ENCODE measurements around the gene SLC22A16.

SLC22A16 gene

DNA sequence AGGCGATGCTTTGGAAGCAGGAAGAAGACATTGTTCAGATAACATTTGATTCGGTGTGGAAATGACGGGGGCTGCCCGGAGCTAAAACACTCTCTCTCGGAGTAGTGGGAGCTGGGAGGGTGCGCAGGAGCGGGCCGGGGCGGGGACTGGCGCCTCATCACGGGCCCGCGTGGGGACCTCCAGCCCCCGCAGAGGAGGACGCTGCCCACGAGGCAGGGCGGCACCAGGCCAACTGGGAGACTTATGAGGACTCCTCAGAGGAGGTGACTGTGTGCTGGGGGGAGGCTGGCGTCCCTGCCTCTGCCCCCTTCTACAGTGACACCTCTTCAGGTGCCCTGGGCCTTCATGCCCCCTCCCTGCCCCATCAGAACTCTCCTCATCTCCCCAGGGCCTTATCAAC lies 76.2 kb downstream of the SLC22A16 start:
- no peak for DNase-seq

DNA sequence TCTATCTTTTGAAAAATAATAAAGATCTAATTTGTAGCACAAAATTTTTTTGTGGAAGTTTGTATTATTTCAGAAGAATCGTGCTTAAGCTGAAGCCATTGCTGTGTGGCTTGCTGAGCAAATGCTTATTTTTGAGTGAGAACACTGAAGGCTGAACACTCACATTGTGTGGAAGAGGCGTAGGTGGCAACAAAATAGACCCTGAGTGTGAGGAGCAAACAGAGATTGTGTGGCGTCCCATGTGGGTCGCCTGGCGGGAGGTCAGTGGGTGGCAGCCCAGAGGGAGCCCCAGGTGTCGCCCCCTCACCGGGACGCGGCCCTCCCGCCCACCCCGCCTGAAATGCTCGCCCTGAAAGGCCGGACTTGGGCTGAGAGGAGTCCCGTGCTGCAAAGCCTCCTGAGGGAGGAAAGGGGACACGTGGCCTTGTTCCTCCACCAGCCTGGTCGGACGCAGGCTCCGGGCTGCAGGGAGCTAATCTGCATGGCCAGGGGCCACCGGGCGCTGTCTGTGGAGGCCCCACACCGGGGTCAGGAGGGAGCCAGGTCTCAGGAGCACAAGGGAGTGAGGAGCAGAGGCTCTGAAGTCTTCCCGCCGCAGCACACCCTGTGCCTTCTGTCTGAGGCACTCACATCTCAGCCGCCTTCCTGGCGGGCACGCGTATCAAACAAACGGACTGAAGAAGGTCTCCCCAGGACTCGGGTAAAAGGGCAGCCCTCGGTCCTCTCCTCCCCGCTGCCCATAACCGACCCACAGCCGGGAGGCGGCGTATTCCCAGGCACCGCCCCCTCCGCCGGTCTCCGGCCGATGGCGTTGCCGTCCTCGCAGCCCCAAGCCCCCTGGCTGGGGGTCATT lies 77.0 kb downstream of the SLC22A16 start:
- DNase-seq, result peak; percentile 32 to 43

DNA sequence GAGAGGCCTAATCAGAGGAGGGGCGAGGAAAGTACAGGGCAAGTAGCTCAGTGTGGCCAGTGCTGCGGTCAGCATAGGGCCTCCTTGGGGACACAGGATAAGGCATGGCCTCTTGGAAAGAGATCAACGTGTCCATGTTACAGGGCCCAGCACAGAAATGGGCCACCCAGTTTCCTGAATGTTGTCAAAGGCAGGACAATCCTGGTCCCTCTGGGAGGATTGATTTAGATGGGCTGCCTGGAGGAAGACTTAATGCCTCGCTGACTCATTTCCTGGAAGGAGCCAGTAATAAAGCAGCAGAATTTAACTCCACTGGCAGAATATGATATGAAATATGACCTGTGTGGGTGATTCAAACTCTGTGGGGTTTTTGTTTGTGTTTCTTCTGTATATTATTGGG lies 77.6 kb downstream of the SLC22A16 start:
- DNase-seq, result no peak

DNA sequence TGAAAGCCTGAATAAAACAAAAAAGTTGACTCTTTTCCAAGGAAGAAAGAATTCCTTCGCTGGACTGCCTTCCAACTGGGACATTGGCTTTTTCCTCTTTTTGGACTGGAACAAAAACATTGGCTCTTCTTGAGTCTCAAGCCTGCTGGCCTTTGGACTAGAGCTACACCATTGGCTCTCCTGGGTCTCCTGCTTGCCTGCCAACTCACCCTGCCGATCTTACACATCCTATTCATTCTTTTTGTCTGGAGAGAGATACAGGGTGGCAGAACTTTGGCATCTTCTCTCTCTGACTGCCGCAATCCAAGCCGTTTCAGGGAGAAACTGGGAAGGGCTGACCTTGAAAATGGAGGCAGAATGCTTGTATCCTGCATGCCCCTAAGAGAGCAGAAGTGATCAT lies 81.2 kb downstream of the SLC22A16 start:
- DNase-seq, result no peak

DNA sequence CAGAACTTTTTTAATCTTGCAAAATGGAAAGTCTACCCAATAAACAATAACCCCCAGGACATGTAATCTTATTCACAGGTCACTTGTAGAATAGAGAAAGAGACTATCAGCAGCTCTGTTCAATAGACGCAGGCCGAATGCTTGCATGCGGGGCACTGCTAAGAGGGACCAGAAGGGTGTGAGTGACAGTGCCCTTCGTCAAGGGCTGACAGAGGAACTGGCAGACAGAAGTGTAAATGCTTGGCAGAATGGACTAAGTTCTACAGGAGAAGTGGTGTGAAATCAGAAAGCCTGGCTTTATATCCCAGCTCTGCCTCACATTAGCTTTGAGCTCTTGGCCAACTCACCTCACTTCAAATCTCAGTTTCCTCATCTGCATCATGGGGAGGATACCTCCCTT lies 82.0 kb downstream of the SLC22A16 start:
- no peak for DNase-seq

DNA sequence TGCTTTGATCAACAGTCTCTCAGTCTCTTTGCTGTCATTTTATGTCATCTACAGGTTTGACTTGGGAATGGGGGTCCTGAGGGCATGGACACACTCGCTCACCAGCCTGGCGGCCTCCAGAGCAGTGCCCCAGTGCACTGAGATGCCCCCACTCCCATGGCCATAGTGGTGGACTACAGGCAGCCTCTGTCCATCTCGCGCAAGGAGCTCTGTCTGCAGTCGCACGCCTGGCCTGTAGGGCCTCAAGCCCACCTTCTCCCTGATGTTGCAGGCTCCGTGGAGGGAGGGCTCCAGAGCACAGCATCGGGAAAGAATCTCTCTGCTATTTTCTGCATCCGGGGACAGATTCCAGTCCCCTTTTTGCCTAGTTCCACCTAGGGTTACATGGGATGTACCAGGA lies 83.7 kb downstream of the SLC22A16 start:
- DNase-seq, result no peak

DNA sequence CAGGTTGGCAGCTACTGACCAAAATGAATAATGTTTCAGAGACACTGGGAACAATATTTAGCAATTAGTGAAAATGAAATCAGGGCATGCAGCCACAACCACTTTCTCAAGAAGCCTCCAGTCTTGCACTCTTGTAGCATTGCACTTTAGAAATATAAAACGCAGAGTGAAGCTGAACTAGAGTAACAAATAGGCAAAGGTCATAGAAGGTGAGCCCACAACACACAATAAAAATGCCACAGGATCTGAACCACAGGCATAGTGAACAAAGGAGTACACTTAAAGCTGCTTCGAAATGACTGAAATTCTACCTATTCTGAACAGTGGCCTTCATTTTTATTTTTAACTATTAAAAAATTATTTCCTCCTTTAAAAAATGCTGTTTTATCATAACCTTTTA lies 86.0 kb downstream of the SLC22A16 start:
- no peak for DNase-seq

DNA sequence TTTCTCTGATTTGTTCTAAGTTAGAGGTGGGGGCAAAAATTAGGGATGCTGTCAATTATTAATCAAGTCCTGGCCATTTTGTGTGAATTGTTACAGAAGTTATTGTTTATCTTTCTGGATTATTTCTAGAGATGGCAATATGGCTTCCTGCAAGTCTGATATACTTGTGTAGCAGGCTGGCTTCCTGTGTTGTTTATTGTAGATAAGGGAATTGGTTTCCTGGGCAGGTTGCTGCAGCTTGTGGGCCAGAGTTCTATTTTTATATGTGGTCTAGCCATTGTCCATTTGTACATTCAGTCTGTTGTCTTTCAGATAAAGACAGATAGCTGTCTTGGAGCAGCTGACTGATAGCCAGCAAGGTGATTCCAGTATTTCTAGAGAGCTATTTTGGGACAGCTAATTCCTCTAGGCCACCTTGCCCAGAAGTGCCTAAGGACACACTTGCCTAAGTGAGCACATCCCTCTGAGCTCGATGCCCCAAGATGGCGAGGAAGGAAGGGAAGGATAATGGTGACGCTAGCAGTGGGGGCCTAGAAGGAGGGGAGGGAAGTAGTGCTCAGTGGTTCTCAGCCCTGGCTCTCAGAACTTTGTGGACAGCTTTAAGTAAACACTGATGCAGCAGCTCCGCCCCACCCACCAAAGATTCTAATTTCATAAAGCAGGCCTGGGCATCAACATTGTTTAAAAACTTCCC lies 86.6 kb downstream of the SLC22A16 start:
- no peak for DNase-seq

DNA sequence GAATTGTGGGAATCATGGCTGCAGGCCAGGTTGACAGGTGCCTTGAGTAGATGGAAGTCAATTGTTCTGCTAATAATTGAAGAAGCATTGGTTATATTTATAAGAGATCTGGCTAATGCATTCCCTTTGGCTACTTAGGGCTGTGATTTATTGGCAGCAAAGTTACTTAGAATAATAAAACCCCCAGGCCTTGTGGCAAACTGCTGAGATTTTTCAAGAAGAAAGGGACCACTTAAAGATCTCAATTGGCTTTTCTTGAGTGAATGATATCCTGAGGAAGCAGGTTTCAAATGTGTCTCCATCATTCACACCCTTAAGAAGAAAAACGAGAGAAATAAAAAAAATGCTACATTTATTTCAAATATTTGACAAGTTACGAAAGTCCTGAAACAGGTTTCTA lies 88.4 kb downstream of the SLC22A16 start:
- no peak for DNase-seq

DNA sequence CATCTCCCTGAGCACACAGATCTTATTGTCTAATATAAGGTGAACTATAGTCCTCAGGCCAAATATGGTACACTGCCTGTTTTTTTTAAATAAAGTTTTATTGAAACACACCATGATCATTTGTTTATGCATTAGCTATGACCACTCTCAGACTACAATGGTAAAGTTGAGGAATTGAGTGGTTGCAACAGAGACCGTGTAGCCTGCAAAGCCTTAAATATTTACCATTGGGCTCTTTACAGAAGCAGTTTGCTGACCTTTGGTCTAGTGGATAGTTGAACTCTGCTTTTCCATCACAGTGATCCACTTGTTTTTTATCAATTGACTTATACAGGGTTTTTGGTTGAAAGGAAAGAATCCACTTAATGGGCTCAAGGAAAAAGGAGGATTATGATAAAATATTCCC lies 91.0 kb downstream of the SLC22A16 start:
- no peak for DNase-seq

DNA sequence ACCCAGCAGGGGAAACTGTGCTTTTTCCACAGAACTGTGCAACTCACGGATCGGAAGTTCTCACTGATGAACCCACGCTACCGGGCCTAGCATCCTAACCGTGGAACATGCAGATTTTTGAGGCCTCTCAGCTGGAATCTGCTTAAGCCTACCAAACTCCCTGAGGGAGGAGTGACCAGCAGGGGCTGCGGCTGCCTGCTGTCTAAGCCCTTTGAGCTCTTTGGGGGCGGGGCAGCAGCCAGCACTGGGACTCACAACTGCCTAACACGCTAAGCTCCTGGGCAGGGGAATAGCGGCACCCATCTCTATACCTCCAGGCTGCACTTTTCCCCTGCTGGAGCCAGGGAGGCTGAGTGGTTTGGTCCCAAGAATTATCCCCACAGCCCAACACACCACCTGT lies 97.9 kb downstream of the SLC22A16 start:
- no peak for DNase-seq

Data from inflammatory macrophage (primary cell).